SKM-1 (cell line): ENCODE results near the gene PBLD.
"Not testable (repeated sequence)": the region's sequence is repeated elsewhere in the genome, so short reads cannot be mapped to it uniquely, and the experiment has no call there.

Experiments used
- DNase-seq: peaks from one replicate; lab custom pipeline; 2025; ENCODE audit not compliant: unreplicated experiment; lab: John Stamatoyannopoulos, UW

Gene PBLD

DNA sequence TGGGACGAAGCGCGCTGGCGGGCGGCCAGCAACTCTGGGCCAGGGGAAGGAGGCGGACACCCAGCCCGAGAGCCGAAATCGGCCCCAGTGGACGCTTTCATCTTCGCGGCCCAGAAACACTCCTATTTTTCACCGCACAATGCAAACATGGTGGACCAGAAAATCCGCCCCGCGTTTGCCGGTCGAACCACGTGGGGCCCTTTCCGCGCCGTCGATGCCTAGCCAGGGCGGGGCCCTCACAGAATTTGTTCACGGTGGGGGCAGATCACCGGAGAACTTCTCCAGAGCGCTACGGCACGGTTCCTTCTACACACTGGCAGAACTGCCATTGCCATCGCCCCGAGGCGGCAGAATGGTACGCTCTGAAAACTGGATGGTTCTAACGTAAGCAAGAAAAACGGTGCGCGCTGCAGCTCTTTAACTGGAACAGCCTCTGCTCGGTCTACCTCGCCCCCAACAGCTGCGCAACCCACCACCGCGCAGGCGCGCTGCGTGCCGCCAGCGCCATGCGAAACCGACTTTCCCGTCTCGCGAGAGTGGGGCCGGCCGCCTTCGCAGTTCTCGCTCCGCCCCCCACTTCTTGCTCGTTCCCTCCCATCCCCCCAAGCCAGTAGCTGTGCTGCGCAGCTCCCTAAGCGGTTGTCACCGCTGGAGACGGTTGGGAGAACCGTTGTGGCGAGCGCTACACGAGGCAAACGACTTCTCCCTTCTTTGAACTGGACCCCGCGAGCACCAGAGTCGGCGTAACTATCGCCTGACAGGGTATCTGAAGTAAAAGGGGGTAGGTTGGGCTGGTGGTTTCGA lies 1.1 kb downstream of the PBLD start, which contains the start of gene HNRNPH3:
Gene HNRNPH3, plus strand, starts transcription at position 610 of the 804 bp plus-strand sequence. CDS start 5,158 bp downstream, outside the sequence.
- DNase-seq, result peak; percentile 97

DNA sequence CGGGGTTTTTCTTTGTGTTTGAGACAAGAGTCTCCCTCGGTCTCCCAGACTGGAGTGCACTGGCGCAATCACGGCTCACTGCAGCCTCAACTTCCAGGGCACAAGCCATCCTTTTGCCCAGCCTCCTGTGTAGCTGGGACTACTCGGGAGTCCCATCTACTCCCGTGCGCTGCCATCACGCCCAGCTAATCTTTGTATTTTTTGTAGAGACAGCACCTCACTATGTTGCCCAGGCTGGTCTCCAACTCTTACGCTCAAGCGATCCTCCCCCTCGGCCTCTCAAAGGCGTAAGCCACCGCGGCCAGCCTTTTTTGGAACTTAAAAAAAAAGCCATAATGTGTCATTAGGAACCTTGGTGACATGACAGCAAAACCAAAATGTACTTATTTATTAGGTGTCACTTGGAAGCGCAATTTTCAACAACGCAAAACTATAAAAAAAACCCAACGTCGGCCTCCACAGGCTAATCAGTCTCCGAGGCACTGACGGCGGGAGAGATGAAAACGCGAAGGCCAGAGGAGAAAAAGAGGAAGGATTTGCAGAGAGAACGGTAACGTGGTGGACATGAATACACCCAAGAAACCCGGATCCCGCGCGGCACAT lies 1.8 kb downstream of the PBLD start:
- DNase-seq, result no peak

DNA sequence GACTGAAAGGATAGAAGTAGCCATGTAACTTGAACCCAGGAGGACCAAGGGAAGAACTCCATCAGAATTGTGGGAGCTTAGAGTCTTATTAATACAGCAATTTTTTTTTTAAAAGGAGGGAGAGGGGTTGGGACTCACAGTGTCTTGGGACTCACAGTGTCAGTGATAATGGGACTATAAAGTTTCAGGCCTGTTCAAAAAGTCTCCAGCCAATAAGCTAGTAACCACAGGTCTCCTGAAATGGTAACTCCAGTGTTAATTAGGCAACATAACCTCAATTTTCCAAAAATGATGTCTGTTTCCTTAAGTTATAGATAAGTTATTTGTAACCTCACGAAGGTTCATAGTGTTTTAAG lies 3.2 kb downstream of the PBLD start:
- DNase-seq, result no peak

DNA sequence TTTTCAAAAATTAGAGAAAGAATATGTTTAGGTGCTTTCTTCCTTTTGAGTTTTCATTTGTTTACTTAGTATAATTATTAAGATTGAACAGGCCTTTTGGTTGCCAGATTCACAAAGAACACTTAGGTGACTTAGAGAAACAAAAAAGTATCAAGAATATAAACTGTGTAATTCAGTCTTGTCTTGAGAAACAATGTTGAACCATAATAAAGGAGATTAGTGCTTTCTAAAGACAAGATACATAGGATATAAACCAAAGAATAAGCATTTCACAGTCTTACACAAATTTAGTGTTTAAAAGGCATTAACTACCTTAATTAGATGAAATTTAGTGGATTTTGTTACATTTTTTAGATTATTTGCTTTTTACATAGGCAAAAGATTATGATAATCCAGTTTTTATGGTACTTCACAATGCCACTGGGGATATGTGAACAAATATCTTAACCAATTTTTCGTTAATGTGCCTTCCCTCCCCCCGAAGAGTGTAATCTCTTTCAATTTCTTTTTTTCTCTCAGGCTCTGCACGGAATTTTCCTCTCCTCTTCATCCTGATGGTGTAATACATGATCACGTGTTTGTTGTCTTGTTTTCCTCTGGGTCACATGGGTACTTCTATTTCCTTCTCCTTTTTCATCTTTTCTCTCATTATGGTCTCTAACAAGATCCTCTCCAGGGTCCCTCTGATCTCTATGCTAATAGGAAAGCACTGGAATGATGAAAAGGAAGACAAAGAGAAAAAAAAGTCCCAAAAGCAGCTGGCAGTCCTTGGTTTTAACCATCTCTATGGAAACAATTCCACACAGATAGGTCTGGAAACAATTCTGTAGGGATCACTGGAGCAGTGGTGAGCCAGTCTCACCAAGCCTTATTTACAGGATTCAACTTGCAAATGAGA lies 4.6 kb downstream of the PBLD start:
- DNase-seq, result peak; percentile 90

DNA sequence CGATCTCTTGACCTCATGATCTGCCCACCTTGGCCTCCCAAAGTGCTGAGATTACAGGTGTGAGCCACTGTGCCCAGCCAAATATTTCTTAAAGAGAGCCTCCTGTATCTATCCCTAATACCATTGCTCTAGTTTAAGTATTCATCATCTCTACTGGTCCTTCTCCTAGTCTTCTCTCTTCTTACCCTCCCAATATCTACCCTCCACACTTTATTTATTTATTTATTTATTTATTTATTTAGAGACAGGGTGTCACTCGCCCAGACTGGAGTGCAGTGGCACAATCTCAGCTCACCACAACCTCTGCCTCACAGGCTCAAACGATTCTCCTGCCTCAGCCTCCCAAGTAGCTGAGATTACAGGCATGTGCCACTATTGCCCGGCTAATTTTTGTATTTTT lies 8.3 kb downstream of the PBLD start:
- not testable (repeated sequence) for DNase-seq

DNA sequence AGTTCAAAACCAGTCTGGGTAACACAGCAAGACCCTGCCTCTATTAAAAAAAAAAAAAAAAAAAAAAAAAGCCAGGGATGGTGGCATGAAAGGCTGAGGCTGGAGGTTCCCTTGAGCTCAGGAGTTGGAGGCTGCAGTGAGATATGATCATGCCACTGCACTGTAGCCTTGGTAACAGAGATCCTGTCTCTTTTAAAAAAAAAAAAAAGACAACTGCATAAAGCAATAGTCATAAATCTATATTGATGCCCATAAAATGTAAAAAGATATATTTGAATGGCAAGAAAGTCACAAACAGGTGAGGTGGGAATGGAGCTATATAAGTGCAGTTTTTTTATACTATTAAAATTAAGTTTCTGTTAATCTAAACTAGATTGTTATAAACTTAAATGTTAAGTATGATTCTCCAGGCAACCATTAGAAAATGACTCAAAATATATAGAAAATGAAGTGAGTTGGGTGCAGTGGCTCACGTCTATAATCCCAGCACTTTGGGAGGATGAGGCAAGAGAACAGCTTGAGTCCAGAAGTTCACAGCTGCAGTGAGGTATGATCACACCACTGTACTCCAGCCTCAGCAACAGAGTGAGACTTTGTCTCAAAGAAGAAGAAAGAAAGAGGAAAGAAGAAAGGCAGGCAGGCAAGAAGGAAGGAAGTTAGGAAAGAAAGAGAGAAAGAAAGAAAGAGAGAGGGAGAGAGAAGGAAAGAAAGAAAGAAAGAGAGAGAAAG lies 14.2 kb downstream of the PBLD start:
- DNase-seq, result no peak

DNA sequence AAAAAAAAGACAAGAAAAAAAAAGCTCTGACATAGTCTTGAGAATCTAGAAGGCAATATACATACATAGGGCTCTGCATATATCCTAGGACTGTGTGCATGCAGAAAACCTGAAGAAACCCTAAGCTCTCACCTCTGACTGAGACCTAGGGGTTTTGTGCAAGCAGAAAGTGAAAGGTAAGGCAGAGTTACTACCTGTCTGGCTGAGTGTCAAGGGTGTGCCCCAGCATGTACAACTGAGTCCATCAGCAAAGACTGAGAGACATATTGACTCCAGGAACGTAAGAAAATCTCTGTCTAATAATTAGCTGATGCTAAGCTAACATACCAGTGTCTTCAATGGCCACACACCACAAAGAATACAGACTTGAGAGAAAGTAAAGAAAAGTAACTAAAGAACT lies 17.1 kb downstream of the PBLD start:
- no peak for DNase-seq

DNA sequence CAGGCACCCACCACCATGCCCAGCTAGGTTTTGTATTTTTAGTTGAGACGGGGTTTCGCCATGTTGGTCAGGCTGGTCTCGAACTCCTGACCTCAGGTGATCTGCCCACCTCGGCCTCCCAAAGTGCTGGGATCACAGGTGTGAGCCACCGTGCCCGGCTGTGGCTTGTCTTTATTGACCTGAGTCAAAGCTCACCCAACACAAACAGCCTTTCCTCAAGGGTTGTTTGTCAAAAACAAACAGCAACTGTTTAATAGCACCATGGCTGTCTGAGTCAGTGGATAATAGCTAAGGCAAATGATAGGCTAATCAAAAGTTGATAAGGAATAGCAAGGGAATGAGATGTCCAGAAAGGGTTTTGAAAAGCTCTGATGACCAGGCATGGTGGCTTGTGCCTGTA lies 17.8 kb downstream of the PBLD start:
- DNase-seq, result not testable (repeated sequence)

DNA sequence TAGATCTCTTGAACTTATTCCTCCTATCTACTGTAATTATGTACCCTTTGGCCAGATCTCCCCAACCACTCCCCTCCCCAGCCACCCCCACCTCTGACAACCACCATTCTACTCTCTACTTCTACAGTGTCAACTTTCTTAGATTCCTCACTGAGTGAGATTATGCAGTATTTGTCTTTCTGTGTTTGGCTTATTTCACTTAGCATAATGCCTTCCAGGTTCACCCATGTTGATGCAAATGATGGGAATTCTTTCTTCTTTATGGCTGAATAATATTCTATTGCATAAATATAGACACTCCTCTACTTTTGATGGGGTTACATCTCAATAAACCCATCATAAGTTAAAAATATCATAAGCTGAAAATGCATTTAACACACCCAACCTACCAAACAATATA lies 22.2 kb downstream of the PBLD start:
- no peak for DNase-seq

DNA sequence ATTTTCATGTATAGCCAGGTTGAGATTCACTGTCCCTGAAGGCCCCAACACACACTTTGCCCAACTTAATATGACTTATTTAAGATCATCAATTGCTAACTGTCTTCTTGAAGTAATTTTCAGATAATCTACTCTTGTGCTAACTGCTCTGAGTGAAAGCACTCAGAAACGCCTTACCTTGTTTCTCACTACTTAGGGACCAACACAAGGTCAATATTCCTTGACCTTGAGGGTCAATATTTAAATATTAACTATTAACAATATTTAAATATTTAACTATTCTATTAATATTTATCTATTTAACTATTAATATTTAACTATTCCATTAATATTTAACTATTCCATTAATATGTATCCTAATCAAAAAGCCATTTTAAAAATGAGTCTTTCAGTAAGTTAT lies 26.9 kb downstream of the PBLD start:
- DNase-seq, result no peak

DNA sequence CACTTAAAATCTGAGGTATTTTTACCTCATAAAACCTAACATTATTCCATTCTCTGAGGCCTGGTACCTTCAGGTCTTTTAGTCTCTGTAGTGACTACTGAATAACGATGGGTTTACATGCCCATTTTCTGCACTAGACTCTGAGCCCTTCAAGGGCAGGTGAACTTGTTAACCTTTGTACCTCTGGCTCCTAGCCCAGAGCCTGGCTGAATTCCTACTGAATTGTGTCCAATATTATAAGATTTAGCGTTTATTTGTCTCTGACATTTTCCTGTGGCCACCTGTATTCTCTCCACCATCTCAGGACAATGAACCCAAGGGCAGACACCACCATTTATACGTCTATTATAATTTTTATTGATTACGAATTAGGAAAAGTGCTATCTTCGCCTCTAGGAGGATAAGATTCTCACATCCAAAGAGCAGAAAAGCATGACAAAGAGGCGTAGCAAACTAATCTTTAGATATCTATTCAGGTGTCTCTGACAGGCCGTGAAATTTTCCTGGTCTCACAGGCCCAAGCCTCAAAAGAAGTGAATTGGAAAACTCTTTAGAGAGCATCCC lies 28.8 kb downstream of the PBLD start:
- no peak for DNase-seq

DNA sequence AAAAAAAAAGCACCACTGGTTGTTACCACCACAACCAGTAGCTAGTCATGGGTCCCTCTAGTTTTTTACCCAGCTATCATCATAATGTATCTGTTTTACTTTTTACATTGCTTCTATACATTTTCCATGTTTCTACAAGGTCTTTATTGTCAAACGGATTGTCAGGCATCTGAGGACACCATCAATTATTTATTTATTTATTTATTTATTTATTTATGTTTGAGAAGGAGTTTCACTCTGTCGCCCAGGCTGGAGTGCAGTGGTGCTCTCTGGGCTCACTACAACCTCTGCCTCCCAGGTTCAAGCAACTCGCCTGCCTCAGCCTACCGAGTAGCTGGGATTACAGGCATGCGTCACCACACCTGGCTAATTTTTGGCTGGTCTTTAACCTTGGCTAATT lies 29.9 kb downstream of the PBLD start:
- DNase-seq, result no peak

DNA sequence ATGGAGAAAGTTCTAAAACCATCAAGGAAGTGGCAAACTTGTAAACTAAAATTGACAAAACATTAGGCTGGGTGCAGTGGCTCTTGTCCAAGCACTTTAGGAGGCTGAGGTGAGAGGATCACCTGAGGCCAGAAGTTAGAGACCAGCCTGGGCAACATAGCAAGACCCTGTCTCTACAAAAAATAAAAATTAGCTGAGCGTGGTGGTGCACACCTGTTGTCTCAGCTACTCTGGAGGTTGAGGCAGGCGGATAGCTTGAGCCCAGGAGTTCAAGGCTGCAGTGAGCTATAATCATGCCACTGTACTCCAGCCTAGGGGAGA lies 30.3 kb downstream of the PBLD start:
- DNase-seq, result no peak

DNA sequence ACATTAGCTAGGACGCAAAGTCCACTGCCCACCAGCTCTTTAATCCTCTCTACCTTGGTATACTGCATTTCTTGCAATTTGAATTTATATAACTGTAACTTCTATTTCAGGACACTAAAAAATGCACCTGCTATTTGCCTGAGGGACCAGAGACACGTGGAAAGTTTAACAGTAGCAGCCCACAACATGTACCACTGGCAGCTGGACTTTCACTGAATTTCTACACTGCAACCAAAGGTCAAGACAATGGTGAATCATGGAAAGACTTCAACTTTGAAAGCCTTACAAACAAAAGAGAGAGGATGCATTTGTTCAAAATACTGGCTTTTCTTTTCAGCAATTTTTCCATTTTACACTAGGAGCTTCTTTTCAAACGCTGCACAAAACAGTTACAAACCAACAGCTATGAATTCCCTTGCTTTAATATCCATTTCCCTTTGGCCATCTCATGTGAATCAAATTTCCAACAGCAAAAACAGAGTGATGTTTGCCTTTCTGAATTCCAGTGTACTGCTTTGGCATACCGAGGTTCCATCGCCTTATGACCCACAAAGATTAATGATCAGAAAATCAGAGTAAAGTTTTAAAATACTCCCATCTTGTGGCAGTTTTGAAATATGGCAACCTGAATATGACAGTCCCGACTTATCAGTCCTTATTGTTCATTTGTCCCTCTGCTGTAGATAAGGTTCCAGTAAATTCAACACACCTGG lies 30.8 kb downstream of the PBLD start:
- no peak for DNase-seq

DNA sequence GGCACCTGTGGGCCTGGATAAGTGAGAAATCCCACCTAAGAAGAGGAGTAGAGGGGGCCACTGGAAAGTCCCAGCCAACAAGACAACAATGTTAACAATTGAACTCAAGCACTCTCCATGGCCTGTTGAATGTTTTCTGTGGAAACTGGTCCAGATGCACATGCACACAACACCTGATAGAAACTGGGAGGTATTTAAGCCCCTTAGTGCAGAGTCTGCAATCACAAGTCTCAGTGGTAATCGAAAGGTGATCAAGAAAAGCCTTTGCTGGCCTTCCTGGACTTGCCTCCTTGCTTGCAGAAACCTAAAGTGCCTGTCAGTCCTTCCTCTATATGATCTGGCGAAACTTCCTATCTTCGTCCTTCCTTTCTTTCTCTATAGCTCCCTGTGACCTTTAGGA lies 31.4 kb downstream of the PBLD start:
- DNase-seq, result no peak

DNA sequence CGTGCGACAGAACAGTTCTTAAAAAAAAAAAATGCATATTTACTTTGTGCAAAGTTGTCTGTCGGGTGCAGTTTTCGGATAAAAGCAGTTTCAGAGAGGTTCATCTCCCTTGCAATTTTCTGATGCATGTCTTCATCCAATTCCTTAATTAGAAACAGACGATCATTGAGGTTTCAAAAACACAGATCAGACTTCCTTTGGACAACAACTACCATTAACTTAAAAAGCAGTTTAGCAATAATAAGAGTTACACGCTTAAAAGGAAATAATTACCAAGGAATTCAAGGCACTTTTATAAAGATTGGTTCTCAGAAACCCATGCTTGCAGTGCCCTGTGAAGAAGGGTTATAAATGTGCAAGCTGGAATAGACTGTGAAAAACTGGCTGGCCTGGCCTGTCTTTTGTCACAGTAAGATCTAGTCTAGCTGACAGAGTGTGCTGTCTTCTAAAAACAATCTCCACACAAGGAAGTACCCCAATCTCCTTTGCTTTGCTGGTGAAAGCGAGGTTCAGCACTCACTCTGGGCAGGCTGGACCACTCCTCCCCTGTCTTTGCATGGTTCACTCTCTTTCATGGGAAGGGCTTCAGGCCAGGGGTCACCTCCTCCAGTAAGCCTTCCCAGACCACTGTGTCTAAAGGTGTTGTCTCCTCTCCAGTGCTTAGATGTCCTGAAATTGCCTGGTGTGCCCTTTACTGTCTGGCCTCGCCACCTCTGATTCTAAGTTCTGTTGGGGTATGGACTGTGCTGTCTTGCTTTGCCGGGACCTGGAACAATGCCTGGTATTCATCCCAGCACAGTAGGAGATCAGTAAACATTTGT lies 35.7 kb downstream of the PBLD start:
- no peak for DNase-seq

DNA sequence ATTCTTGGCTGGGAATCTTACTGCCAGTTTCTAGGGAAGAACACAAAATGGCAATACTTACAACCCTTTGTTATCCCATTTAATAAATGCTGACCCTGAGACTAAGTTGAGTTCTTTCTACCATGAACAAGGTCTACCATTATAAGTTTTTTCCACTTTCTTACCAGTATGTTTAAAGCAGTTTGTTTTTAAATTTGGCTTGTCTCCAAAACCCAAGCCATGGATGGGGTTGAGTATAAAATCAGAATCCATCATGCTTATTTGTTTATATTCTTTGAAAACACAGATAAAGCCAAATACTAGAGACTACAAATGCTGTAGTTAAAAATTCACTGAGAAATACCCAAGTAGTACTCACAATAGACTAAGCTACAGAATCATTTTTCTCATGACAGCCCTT lies 42.0 kb downstream of the PBLD start:
- no peak for DNase-seq

DNA sequence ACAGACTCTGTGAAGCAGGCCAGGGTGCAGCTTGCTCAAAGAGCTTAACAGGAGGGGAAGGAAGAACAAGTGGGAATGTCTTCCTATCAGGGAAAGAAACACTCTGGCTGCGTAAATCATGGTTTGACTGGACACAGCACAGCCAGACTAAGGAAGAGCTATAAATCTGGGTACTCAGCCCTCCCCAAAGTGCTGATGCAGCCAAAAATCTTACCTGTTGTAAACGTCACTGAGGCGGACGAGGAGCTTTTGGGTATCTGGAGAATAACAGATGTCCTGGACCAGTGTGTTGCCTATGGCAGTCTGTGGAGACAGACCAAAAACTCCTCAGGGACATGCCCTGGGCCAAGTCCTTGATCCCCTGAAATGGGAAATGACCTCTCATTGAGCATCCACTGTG lies 44.0 kb downstream of the PBLD start:
- DNase-seq, result no peak
